ENCODE measurements around the gene TBC1D8. TPM values are rescaled to one million over a fixed set of nuclear protein-coding genes. Genes with fewer than 3 reads are reported as not detected.

TBC1D8 gene
- total RNA-seq, 1 experiment from 2014 or later: 4.1 TPM

Small RNA genes within 50 kb of the gene (small RNA-seq; reads per million reads assigned to genes)
- gene BBIP1P1: not detected

Other genes with a start within 250 kb of the TBC1D8 start
- gene RPL31, start 149.1 kb downstream of the TBC1D8 start, total RNA-seq (2014; rRNA removed; shearing (Covaris generic)): 2,115 and 2,507 TPM in 2 replicates
- gene CNOT11, start 101.5 kb upstream of the TBC1D8 start, total RNA-seq (2014; rRNA removed; shearing (Covaris generic)): 54.0 and 63.4 TPM in 2 replicates
- gene RNF149, start 157.3 kb upstream of the TBC1D8 start, total RNA-seq (2014; rRNA removed; shearing (Covaris generic)): 57.3 and 66.0 TPM in 2 replicates
- gene CREG2, start 236.1 kb upstream of the TBC1D8 start, total RNA-seq (2014; rRNA removed; shearing (Covaris generic)): 7.0 and 7.1 TPM in 2 replicates

Data from HT1080 (cell line).